Measurements from ENCODE around the gene ZNF787.

The ZNF787 gene

GRCh38 chr19:56084835-56085536, 36.1 kb downstream of the ZNF787 start:
- Histone ChIP-seq H2BK15ac (replicated peaks; ENCODE audit: low read depth) (no peak overlapping the region), H3K4me2 (ENCODE audit: low read length) (no peak overlapping the region), H4K8ac (ENCODE audit: low read depth, low read length) (no peak overlapping the region), H3K4me3 (ENCODE audit: low read length) (no peak overlapping the region), H2BK120ac (ENCODE audit: low read depth, low read length) (no peak overlapping the region), H3K9ac (ENCODE audit: low read length) (no peak overlapping the region), H3K79me2 (ENCODE audit: control insufficient read depth, insufficient read depth, low read length) (peaks cover under 1% of the 10 kb centered on the region), H4K5ac (ENCODE audit: low read length) (no peak overlapping the region), H3K79me1 (ENCODE audit: low read length) (peaks cover 9% of the 10 kb centered on the region), H3K18ac (ENCODE audit: low read length) (no peak overlapping the region), H2AK5ac (ENCODE audit: low read length) (no peak overlapping the region), H3K27me3 (ENCODE audit: insufficient read depth, low read length, poor library complexity) (no peaks in the 10 kb centered on the region), H3K56ac (ENCODE audit: low read length) (no peak overlapping the region), H3K23ac (ENCODE audit: low read length) (no peak overlapping the region), H3K4me1 (ENCODE audit: control insufficient read depth, low read depth, low read length) (peaks cover 3% of the 10 kb centered on the region), H2BK5ac (ENCODE audit: low read length) (no peak overlapping the region), H3K36me3 (ENCODE audit: control insufficient read depth, insufficient read depth, low read length) (peaks cover 2% of the 10 kb centered on the region), H3K27ac (ENCODE audit: low read depth, low read length) (no peak overlapping the region), H3K4ac (ENCODE audit: low read depth, low read length) (no peak overlapping the region)
- WGBS (ENCODE audit: extremely low coverage, insufficient coverage, low lambda C conversion rate) = no CpG with 5 or more reads among the region's 18 CpGs
- DNase-seq = no peak

- WGBS (ENCODE audit: extremely low coverage, insufficient coverage, low lambda C conversion rate) = no CpG with 5 or more reads among the region's 9 CpGs
- Histone ChIP-seq H4K8ac (ENCODE audit: low read depth, low read length) (no peak overlapping the region), H2BK120ac (ENCODE audit: low read depth, low read length) (no peak overlapping the region), H3K23ac (ENCODE audit: low read length) (no peak overlapping the region), H3K79me2 (ENCODE audit: control insufficient read depth, insufficient read depth, low read length) (no peaks in the 10 kb centered on the region), H3K56ac (ENCODE audit: low read length) (no peak overlapping the region), H3K27me3 (ENCODE audit: insufficient read depth, low read length, poor library complexity) (no peaks in the 10 kb centered on the region), H3K4ac (ENCODE audit: low read depth, low read length) (no peak overlapping the region), H3K27ac (ENCODE audit: low read depth, low read length) (no peak overlapping the region), H3K36me3 (ENCODE audit: control insufficient read depth, insufficient read depth, low read length) (peaks cover 2% of the 10 kb centered on the region), H3K9ac (ENCODE audit: low read length) (no peak overlapping the region), H3K4me1 (ENCODE audit: control insufficient read depth, low read depth, low read length) (peaks cover 3% of the 10 kb centered on the region), H3K4me2 (ENCODE audit: low read length) (no peak overlapping the region), H2AK5ac (ENCODE audit: low read length) (no peak overlapping the region), H3K4me3 (ENCODE audit: low read length) (no peak overlapping the region), H3K18ac (ENCODE audit: low read length) (no peak overlapping the region), H4K5ac (ENCODE audit: low read length) (no peak overlapping the region), H2BK5ac (ENCODE audit: low read length) (no peak overlapping the region), H3K79me1 (ENCODE audit: low read length) (peaks cover 3% of the 10 kb centered on the region), H2BK15ac (replicated peaks; ENCODE audit: low read depth) (no peak overlapping the region)
- DNase-seq = peak; percentile 53
Measured at GRCh38 chr19:56083668-56084067, 37.4 kb downstream of the ZNF787 start.

DNA sequence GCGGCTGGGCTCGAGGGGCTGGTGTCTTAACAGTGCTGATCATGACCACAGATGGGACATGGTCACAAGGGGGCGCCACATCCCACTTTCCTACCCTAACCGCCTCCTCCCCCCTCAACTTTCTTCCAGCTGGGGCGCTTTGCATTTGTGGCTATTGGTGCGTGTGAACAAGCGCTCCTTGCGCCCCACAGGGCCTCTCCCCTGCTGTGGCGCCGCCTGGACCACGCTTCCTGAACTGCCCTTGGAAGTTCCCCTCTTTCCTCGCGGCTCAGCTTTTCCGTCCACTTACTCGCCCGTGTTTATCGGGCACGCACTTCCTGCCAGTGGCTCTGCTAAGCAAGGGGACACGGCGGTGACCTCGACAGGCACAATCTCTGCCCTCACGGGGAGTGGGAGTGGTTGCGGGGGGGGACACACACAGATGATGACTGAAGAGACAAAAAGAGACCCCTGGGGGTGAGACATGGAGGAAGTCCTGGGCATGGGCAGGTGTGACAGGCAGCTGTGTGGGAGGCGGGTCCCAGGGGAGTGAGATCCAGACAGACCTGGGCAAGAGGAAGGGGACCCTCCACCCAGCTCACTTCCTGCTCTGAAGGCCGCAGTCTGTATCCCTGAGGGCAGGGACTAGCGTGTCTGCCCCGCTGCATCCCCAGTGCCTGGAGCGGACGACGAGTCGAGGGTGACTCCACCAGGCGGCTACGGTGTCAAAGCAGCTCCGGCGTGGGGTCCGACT, 40.3 kb downstream of the ZNF787 start:
- DNase-seq = peak; percentile 87
- peaks cover 2% of the 10 kb centered on the region for H3K36me3 ChIP-seq (ENCODE audit: control insufficient read depth, insufficient read depth, low read length)
- peaks cover 3% of the 10 kb centered on the region for H3K4me1 ChIP-seq (ENCODE audit: control insufficient read depth, low read depth, low read length)
- H3K18ac ChIP-seq (ENCODE audit: low read length) = no peak overlapping the region
- H3K27me3 ChIP-seq (ENCODE audit: insufficient read depth, low read length, poor library complexity) = no peaks in the 10 kb centered on the region
- no peak overlapping the region for H3K4ac ChIP-seq (ENCODE audit: low read depth, low read length)
- H2BK120ac ChIP-seq (ENCODE audit: low read depth, low read length) = no peak overlapping the region
- no peak overlapping the region for H2BK5ac ChIP-seq (ENCODE audit: low read length)
- H3K79me1 ChIP-seq (ENCODE audit: low read length) = no peaks in the 10 kb centered on the region
- no peak overlapping the region for H3K23ac ChIP-seq (ENCODE audit: low read length)
- no peak overlapping the region for H4K5ac ChIP-seq (ENCODE audit: low read length)
- H3K79me2 ChIP-seq (ENCODE audit: control insufficient read depth, insufficient read depth, low read length) = no peaks in the 10 kb centered on the region
- H3K27ac ChIP-seq (ENCODE audit: low read depth, low read length) = no peak overlapping the region
- no CpG with 5 or more reads among the region's 36 CpGs for WGBS (ENCODE audit: extremely low coverage, insufficient coverage, low lambda C conversion rate)
- no peak overlapping the region for H2AK5ac ChIP-seq (ENCODE audit: low read length)
- no peak overlapping the region for H3K4me3 ChIP-seq (ENCODE audit: low read length)
- no peak overlapping the region for H4K8ac ChIP-seq (ENCODE audit: low read depth, low read length)
- peak overlapping the region; percentile 35 for H3K4me2 ChIP-seq (ENCODE audit: low read length)
- no peak overlapping the region for H2BK15ac ChIP-seq (replicated peaks; ENCODE audit: low read depth)
- H3K9ac ChIP-seq (ENCODE audit: low read length) = peak overlapping the region; percentile 55
- peak overlapping the region; percentile 62 for H3K56ac ChIP-seq (ENCODE audit: low read length)

DNA sequence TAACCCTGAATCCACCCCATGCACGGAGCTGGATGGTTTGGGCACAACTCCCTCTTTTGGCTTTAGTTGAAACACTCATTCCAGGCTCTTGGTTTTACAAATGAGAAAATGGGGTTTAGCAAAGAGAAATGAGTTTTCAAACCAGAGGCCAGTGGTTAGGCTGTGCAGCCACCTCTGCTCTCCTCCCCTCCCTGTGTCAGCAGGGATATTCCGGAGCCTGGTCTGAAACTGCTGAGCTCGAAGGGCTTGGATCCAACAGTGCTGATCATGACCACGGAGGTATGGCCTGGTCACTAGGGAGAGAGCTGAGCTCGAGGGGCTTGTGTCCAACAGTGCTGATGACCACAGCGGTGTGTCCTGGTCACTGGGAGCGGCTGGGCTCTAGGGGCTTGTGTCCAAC, 41.5 kb downstream of the ZNF787 start:
- H2BK120ac ChIP-seq (ENCODE audit: low read depth, low read length) = no peak overlapping the region
- no peak overlapping the region for H3K27ac ChIP-seq (ENCODE audit: low read depth, low read length)
- H3K23ac ChIP-seq (ENCODE audit: low read length) = no peak overlapping the region
- no peak overlapping the region for H3K4me3 ChIP-seq (ENCODE audit: low read length)
- H4K8ac ChIP-seq (ENCODE audit: low read depth, low read length) = no peak overlapping the region
- no peak overlapping the region for H2AK5ac ChIP-seq (ENCODE audit: low read length)
- H3K56ac ChIP-seq (ENCODE audit: low read length) = no peak overlapping the region
- H3K27me3 ChIP-seq (ENCODE audit: insufficient read depth, low read length, poor library complexity) = no peaks in the 10 kb centered on the region
- no peaks in the 10 kb centered on the region for H3K79me1 ChIP-seq (ENCODE audit: low read length)
- H3K4ac ChIP-seq (ENCODE audit: low read depth, low read length) = no peak overlapping the region
- no peak overlapping the region for H2BK5ac ChIP-seq (ENCODE audit: low read length)
- no peak overlapping the region for H2BK15ac ChIP-seq (replicated peaks; ENCODE audit: low read depth)
- no peaks in the 10 kb centered on the region for H3K79me2 ChIP-seq (ENCODE audit: control insufficient read depth, insufficient read depth, low read length)
- no CpG with 5 or more reads among the region's 7 CpGs for WGBS (ENCODE audit: extremely low coverage, insufficient coverage, low lambda C conversion rate)
- H3K18ac ChIP-seq (ENCODE audit: low read length) = no peak overlapping the region
- no peak overlapping the region for H3K9ac ChIP-seq (ENCODE audit: low read length)
- DNase-seq = no peak
- H3K4me2 ChIP-seq (ENCODE audit: low read length) = no peak overlapping the region
- H4K5ac ChIP-seq (ENCODE audit: low read length) = no peak overlapping the region
- no peaks in the 10 kb centered on the region for H3K36me3 ChIP-seq (ENCODE audit: control insufficient read depth, insufficient read depth, low read length)
- no peaks in the 10 kb centered on the region for H3K4me1 ChIP-seq (ENCODE audit: control insufficient read depth, low read depth, low read length)

DNA sequence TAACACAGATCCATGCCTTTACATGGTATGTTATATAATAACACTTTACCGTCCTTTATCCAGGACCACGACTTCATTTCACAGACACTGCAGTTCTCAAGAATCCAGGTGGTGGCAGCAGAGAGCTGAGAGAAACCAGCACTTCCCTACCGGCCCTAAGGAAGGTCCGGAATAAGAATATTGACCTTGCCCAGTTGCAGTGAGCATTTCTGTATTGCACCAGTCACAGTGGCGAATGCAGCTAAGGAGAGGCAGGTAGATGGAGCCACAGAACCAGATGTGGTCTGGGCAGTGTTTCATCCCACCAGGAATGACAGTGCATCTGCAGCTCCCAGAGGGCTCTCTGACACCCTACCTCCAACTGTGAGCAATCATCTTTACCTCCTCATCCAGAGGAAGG, 44.6 kb downstream of the ZNF787 start:
- WGBS (ENCODE audit: extremely low coverage, insufficient coverage, low lambda C conversion rate) = no CpG with 5 or more reads among the region's 5 CpGs
- DNase-seq = peak; percentile 61

More for the DNA sequence above, 44.6 kb downstream of the ZNF787 start:
- H3K56ac ChIP-seq (ENCODE audit: low read length) = no peak overlapping the region
- H3K4me2 ChIP-seq (ENCODE audit: low read length) = no peak overlapping the region
- H4K5ac ChIP-seq (ENCODE audit: low read length) = no peak overlapping the region
- H2AK5ac ChIP-seq (ENCODE audit: low read length) = no peak overlapping the region
- H4K8ac ChIP-seq (ENCODE audit: low read depth, low read length) = no peak overlapping the region
- no peaks in the 10 kb centered on the region for H3K27me3 ChIP-seq (ENCODE audit: insufficient read depth, low read length, poor library complexity)
- no peak overlapping the region for H2BK5ac ChIP-seq (ENCODE audit: low read length)
- H3K23ac ChIP-seq (ENCODE audit: low read length) = no peak overlapping the region
- no peak overlapping the region for H3K27ac ChIP-seq (ENCODE audit: low read depth, low read length)
- no peak overlapping the region for H3K4me3 ChIP-seq (ENCODE audit: low read length)
- H3K4me1 ChIP-seq (ENCODE audit: control insufficient read depth, low read depth, low read length) = no peaks in the 10 kb centered on the region
- no peaks in the 10 kb centered on the region for H3K36me3 ChIP-seq (ENCODE audit: control insufficient read depth, insufficient read depth, low read length)
- H3K18ac ChIP-seq (ENCODE audit: low read length) = no peak overlapping the region
- H3K9ac ChIP-seq (ENCODE audit: low read length) = no peak overlapping the region
- H3K79me1 ChIP-seq (ENCODE audit: low read length) = no peaks in the 10 kb centered on the region
- no peak overlapping the region for H3K4ac ChIP-seq (ENCODE audit: low read depth, low read length)
- H2BK120ac ChIP-seq (ENCODE audit: low read depth, low read length) = no peak overlapping the region
- H2BK15ac ChIP-seq (replicated peaks; ENCODE audit: low read depth) = no peak overlapping the region
- H3K79me2 ChIP-seq (ENCODE audit: control insufficient read depth, insufficient read depth, low read length) = no peaks in the 10 kb centered on the region

All from mesendoderm (in vitro differentiated cells).